Measurements from ENCODE around the gene COQ10B.

DNA sequence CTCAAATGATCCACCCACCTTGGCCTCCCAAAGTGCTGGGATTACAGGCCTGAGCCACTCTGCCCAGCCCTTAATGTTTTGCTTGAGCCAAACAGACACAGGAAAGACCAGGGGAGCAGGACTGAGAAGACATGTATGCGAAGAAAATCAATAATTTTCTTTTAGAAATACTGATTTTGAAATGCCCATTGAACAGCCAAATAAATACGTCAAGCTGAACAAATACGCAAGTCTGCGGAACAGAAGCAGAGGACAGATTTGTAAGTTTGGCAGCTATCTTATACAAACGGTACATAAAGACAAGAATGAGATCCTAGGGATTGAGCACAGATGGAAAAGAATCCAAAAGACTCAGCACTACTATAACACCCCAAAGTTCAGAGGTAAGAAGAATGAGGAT, 39.3 kb upstream of the COQ10B start:
- TF ChIP-seq EZH2 (IDR thresholded peaks at IDR 0.05; ENCODE audit: insufficient read depth, poor library complexity, severe bottlenecking): no peak
- TF ChIP-seq EZH2phosphoT487 (IDR thresholded peaks at IDR 0.05; ENCODE audit: insufficient read depth, low read depth): no peak

Measured in GM23248 (cell line).